CD4-positive, CD25-positive, alpha-beta regulatory T cell (primary cell): ENCODE measurements around the gene ZDHHC20. TPM values are rescaled to one million over a fixed set of nuclear protein-coding genes. Genes with fewer than 3 reads are reported as not detected.

Experiments used
- ATAC-seq, 2 donors: fragments of 150-1000 bp; cut with Tn5 transposase; one replicate each; pipeline ENCODE4 v1.10.0; 2021; ENCODE audit warnings: low read depth in 2 of 2, moderate number of reproducible peaks in 2 of 2, moderate library complexity in 1 of 2
- DNase-seq, 3 donors: peaks; one replicate each; pipeline versions ENCODE4 v3.0.0 to v3.0.0-alpha.2; 2012 to 2022; ENCODE audit warnings: mixed read lengths in 1 of 3
- H3K27ac ChIP-seq: one replicate; pipeline ENCODE4 v1.7.0; 2013; ENCODE audit warnings: mild to moderate bottlenecking, low read length; ENCODE audit not compliant: insufficient read depth, poor library complexity, severe bottlenecking
- H3K27me3 ChIP-seq: one replicate; pipeline ENCODE4 v1.7.0; 2013; ENCODE audit warnings: low read length; ENCODE audit not compliant: control insufficient read depth, insufficient read depth
- H3K36me3 ChIP-seq: one replicate; pipeline ENCODE4 v1.7.0; 2013; ENCODE audit warnings: mild to moderate bottlenecking, low read length, moderate library complexity; ENCODE audit not compliant: control insufficient read depth, insufficient read depth
- H3K4me1 ChIP-seq: 2 replicates; pipeline ENCODE4 v1.7.0; 2013; ENCODE audit warnings: mild to moderate bottlenecking, low read length; ENCODE audit not compliant: insufficient read depth, control insufficient read depth, poor library complexity, severe bottlenecking
- H3K4me3 ChIP-seq: one replicate; pipeline ENCODE4 v1.7.0; 2013; ENCODE audit warnings: low read depth, mild to moderate bottlenecking, low read length, moderate library complexity
- H3K9me3 ChIP-seq, 2 experiments: 1 replicate in 1 of 2; 2 replicates in 1 of 2; pipeline ENCODE4 v1.7.0; 2013; ENCODE audit warnings: low read length in 2 of 2, mild to moderate bottlenecking in 1 of 2, moderate library complexity in 1 of 2; ENCODE audit not compliant: control insufficient read depth in 2 of 2
- H3K27ac Mint-ChIP-seq, 3 donors: one replicate each; pipeline ENCODE4 v1.8.0; 2020 to 2022; ENCODE audit warnings: mild to moderate bottlenecking in 3 of 3, mixed read lengths in 3 of 3, moderate library complexity in 2 of 3
- H3K27me3 Mint-ChIP-seq: one replicate; pipeline ENCODE4 v1.8.0; 2022; ENCODE audit warnings: mild to moderate bottlenecking, mixed read lengths
- H3K36me3 Mint-ChIP-seq: one replicate; pipeline ENCODE4 v1.8.0; 2020; ENCODE audit warnings: mixed read lengths
- H3K4me1 Mint-ChIP-seq, 4 donors: one replicate each; pipeline ENCODE4 v1.8.0; 2020 to 2022; ENCODE audit warnings: mixed read lengths in 4 of 4, mild to moderate bottlenecking in 1 of 4
- H3K4me3 Mint-ChIP-seq, 4 donors: one replicate each; pipeline ENCODE4 v1.8.0; 2020 to 2022; ENCODE audit warnings: mild to moderate bottlenecking in 4 of 4, mixed read lengths in 4 of 4, moderate library complexity in 3 of 4
- H3K9me3 Mint-ChIP-seq, 7 donors: one replicate each; pipeline ENCODE4 v1.8.0; 2020 to 2022; ENCODE audit warnings: mixed read lengths in 7 of 7, mild to moderate bottlenecking in 3 of 7, moderate library complexity in 2 of 7
- polyA plus RNA-seq, 4 donors: library from polyadenylated mRNA; unstranded; fragments of 300-500 nt; fragmentation: Illumina TruSeq; gene quantifications; one replicate each; pipeline ENCODE4 v1.2.3, GENCODE V29; 2021
- total RNA-seq: library from RNA; stranded (reverse); gene quantifications from one replicate; pipeline ENCODE4 v1.2.3, GENCODE V29; 2022

Gene ZDHHC20
- total and polyA plus RNA-seq, 5 donors from 2014 or later, result 36.9 to 84.4 (median 39.6) TPM

GRCh38 chr13:21343659-21344058 is 115.4 kb downstream of the ZDHHC20 start:
- Mint-ChIP-seq H3K36me3 (peaks cover 4% of the 10 kb centered on the region), H3K4me3 (peak overlapping the region in 3 of 4 donors; percentile 28 to 71 (median 64)), H3K27me3 (no peaks in the 10 kb centered on the region), H3K9me3 (no peaks in the 10 kb centered on the region), H3K4me1 (peaks cover 5 to 32% (median 19%) of the 10 kb centered on the region in 4 donors), H3K27ac (peak overlapping the region in 2 of 3 donors; percentile 26 to 92)
- DNase-seq (peak in 1 of 3 donors; percentile 8), ATAC-seq (no peak)
- no peaks in the 10 kb centered on the region for H3K9me3 ChIP-seq
- peaks cover 25% of the 10 kb centered on the region for H3K4me1 ChIP-seq
- H3K27ac ChIP-seq, result peak overlapping the region; percentile 55
- H3K27me3 ChIP-seq, result no peaks in the 10 kb centered on the region
- peak overlapping the region; percentile 24 for H3K4me3 ChIP-seq
- H3K36me3 ChIP-seq, result no peaks in the 10 kb centered on the region

DNA sequence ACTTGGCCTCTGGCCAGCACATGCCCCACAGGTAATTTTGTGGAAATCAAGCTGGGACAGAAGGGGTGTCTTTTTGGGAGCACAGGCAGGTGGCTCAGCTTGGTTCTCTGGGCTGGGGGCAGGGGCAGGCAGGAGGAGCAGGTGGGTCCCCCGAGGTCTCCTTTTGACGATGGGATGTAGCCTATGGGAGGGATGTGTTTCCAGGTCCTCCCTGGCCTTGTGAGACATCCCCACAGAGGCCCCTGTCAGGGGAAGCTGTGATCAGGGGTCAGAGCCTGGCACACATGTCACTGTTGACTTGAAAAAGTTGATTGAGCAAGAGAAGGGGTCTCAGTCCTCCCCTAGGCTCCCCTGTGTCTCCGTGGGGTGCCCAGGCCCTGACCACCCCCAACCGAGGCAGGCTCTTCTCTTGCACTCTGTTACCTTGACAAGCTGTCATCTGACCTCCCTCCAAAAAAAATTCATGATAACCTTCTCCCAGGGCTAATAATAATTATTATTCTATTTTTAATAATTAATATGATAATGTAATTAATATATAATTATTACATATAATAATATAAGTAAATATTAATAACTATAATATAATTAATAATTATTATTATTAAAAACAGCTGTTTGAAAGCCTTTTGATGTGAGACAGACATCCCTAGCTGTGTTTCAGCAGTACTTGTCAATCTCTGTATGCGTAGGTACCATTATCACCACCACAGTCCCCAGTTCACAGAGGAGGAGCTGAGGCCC is 116.2 kb downstream of the ZDHHC20 start:
- H3K4me3 Mint-ChIP-seq, result peak overlapping the region in 1 of 4 donors; percentile 71
- H3K27ac ChIP-seq, result no peak overlapping the region
- H3K36me3 Mint-ChIP-seq, result peaks cover 4% of the 10 kb centered on the region
- H3K27ac Mint-ChIP-seq, result peak overlapping the region in 1 of 3 donors; percentile 63
- no peaks in the 10 kb centered on the region for H3K27me3 Mint-ChIP-seq
- peaks cover 25% of the 10 kb centered on the region for H3K4me1 ChIP-seq
- no peaks in the 10 kb centered on the region for H3K27me3 ChIP-seq
- no peaks in the 10 kb centered on the region for H3K9me3 Mint-ChIP-seq
- DNase-seq, result no peak
- peaks cover 5 to 32% (median 19%) of the 10 kb centered on the region in 4 donors for H3K4me1 Mint-ChIP-seq
- H3K4me3 ChIP-seq, result no peak overlapping the region
- ATAC-seq, result no peak
- H3K9me3 ChIP-seq, result no peaks in the 10 kb centered on the region
- H3K36me3 ChIP-seq, result no peaks in the 10 kb centered on the region

DNA sequence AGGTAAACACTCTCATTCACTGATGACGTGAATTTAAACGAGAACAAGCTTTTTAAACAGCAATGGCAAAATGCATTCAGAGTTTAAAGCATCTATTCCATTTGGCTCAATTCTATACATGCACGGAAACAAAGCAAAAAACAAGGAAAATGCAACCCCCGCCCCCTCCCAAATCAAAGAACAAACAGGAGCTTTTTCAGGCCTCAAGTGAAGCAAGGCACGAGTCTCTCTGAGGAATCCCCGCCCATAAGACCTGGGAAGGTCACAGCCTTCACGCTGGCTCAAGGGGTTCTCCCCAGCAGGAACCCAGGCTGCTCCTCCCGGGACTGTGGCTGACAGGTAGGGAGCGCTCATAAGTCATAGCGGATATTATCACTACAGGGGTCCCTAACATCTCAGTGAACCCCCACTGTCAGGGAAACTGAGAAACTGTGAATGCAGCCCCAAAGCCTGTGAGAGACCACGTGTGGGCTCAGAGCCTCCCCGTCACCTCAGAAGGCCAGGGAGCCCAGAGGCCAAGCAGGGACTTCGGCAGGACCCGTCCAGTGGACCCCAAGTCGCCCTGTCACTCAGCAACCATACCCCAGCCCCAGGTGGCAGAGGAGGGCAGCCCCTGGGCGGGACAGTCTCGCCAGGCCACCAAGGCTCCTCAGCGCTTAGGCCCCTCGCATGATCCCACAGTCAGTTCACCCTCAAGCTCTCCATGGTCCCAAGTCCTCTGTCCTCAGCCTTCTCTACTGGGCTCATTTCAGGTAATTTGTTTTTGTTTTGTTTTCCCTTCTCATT is 117.3 kb downstream of the ZDHHC20 start:
- ATAC-seq (no peak), DNase-seq (no peak)
- Histone ChIP-seq H3K27ac (no peak overlapping the region), H3K4me1 (peaks cover 25% of the 10 kb centered on the region), H3K9me3 (no peaks in the 10 kb centered on the region), H3K36me3 (no peaks in the 10 kb centered on the region), H3K27me3 (no peaks in the 10 kb centered on the region), H3K4me3 (no peak overlapping the region)
- peak overlapping the region in 1 of 3 donors; percentile 29 for H3K27ac Mint-ChIP-seq
- H3K27me3 Mint-ChIP-seq, result no peaks in the 10 kb centered on the region
- H3K4me1 Mint-ChIP-seq, result peaks cover 5 to 32% (median 19%) of the 10 kb centered on the region in 4 donors
- H3K9me3 Mint-ChIP-seq, result peaks cover 0 to 1% (median 0%) of the 10 kb centered on the region in 7 donors
- H3K36me3 Mint-ChIP-seq, result peaks cover 4% of the 10 kb centered on the region
- H3K4me3 Mint-ChIP-seq, result peak overlapping the region in 1 of 4 donors; percentile 26

DNA sequence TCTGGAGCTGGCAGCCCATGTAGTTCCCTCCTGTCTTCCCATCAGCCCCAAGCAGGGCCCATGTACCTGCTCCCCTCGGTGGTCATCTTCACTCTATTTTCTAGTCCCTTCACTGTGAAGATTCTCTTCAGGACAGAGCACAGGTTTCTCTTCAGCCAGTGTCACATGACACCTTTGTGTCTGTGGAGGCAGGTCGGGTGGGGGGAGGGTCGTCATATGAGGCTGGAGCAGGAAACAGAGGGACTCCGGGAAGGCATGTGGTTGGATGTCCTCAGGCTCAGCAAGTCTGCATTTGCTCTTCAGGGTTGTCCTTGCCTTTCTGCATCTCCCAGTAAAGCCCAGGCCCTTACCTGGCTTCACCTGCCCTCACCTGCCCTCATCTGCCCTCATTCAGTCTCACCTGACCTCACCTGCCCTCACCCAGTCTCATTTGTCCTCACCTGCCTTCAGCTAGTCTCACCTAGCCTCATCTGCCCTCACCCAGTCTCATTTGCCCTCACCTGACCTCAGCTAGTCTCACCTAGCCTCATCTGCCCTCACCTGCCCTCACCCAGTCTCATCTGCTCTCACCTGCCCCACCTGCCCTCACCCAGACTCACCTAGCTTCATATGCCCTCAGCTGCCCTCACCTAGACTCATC is 120.3 kb downstream of the ZDHHC20 start:
- H3K27ac ChIP-seq, result no peak overlapping the region
- no peaks in the 10 kb centered on the region for H3K27me3 ChIP-seq
- H3K4me3 Mint-ChIP-seq, result peak overlapping the region in 1 of 4 donors; percentile 84
- H3K4me3 ChIP-seq, result no peak overlapping the region
- DNase-seq, result no peak
- peaks cover 4% of the 10 kb centered on the region for H3K36me3 Mint-ChIP-seq
- peaks cover 0 to 14% (median 2%) of the 10 kb centered on the region in 4 donors for H3K4me1 Mint-ChIP-seq
- H3K4me1 ChIP-seq, result peaks cover 13% of the 10 kb centered on the region
- peaks cover 0 to 1% (median 0%) of the 10 kb centered on the region in 7 donors for H3K9me3 Mint-ChIP-seq
- peak overlapping the region in 1 of 3 donors; percentile 92 for H3K27ac Mint-ChIP-seq
- no peaks in the 10 kb centered on the region for H3K27me3 Mint-ChIP-seq
- no peaks in the 10 kb centered on the region for H3K36me3 ChIP-seq
- no peaks in the 10 kb centered on the region for H3K9me3 ChIP-seq
- ATAC-seq, result no peak

- Histone ChIP-seq H3K27me3 (no peaks in the 10 kb centered on the region), H3K4me1 (peaks cover 7% of the 10 kb centered on the region), H3K9me3 (no peaks in the 10 kb centered on the region), H3K36me3 (no peaks in the 10 kb centered on the region), H3K4me3 (no peak overlapping the region), H3K27ac (no peak overlapping the region)
- H3K27ac Mint-ChIP-seq, result peak overlapping the region in 1 of 3 donors; percentile 55
- no peak for DNase-seq
- H3K36me3 Mint-ChIP-seq, result peaks cover 4% of the 10 kb centered on the region
- ATAC-seq, result no peak
- H3K9me3 Mint-ChIP-seq, result peaks cover 0 to 1% (median 0%) of the 10 kb centered on the region in 7 donors
- H3K4me3 Mint-ChIP-seq, result peak overlapping the region in 1 of 4 donors; percentile 56
- H3K27me3 Mint-ChIP-seq, result no peaks in the 10 kb centered on the region
- peaks cover 0 to 8% (median 0%) of the 10 kb centered on the region in 4 donors for H3K4me1 Mint-ChIP-seq
Observed at GRCh38 chr13:21338156-21338555, 120.9 kb downstream of the ZDHHC20 start.

- H3K4me3 Mint-ChIP-seq, result no peak overlapping the region
- no peak overlapping the region for H3K27ac ChIP-seq
- no peak for DNase-seq
- H3K27me3 Mint-ChIP-seq, result no peaks in the 10 kb centered on the region
- peaks cover 0 to 1% (median 0%) of the 10 kb centered on the region in 7 donors for H3K9me3 Mint-ChIP-seq
- no peak overlapping the region for H3K4me3 ChIP-seq
- peaks cover 0 to 3% (median 0%) of the 10 kb centered on the region in 4 donors for H3K4me1 Mint-ChIP-seq
- H3K27ac Mint-ChIP-seq, result no peak overlapping the region
- H3K9me3 ChIP-seq, result no peaks in the 10 kb centered on the region
- ATAC-seq, result no peak
- H3K36me3 ChIP-seq, result no peaks in the 10 kb centered on the region
- no peaks in the 10 kb centered on the region for H3K4me1 ChIP-seq
- H3K36me3 Mint-ChIP-seq, result peaks cover 4% of the 10 kb centered on the region
- no peaks in the 10 kb centered on the region for H3K27me3 ChIP-seq
Observed at GRCh38 chr13:21336609-21337349, 122.3 kb downstream of the ZDHHC20 start.

DNA sequence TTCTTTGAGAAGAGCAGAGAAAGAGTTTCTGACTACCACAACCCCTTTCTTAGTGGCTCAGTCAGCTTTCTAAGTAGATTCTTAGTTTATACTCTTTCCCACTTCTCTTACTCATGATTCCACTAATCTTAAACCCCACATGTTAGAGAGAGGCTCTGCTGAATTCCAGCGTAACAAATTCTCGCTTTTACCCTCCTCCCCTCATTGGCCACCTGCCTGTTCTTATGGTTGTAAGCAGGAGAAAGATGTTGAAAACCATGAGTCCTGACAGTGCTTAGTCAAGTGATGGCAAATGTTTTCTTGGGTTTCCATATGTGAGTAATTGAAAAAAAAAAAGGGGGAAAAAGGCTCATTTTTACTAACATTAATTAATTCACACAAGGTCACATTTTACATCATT is 125.9 kb downstream of the ZDHHC20 start:
- Mint-ChIP-seq H3K27me3 (no peaks in the 10 kb centered on the region), H3K27ac (no peak overlapping the region), H3K4me3 (no peak overlapping the region), H3K36me3 (no peaks in the 10 kb centered on the region), H3K9me3 (peaks cover 0 to 2% (median 0%) of the 10 kb centered on the region in 7 donors), H3K4me1 (peaks cover 6 to 31% (median 27%) of the 10 kb centered on the region in 4 donors)
- no peaks in the 10 kb centered on the region for H3K27me3 ChIP-seq
- H3K4me3 ChIP-seq, result no peak overlapping the region
- H3K27ac ChIP-seq, result no peak overlapping the region
- ATAC-seq (no peak), DNase-seq (no peak)
- H3K4me1 ChIP-seq, result peaks cover 17% of the 10 kb centered on the region
- no peaks in the 10 kb centered on the region for H3K9me3 ChIP-seq
- H3K36me3 ChIP-seq, result no peaks in the 10 kb centered on the region
